Bronchus fibroblast of lung (primary cell): ENCODE measurements around the gene ZNF45. TPM values are rescaled to one million over a fixed set of nuclear protein-coding genes. Genes with fewer than 3 reads are reported as not detected.

ENCODE experiments used
- total RNA-seq: library from RNA; depleted of rRNA; stranded (reverse); fragments of >200 nt; gene quantifications from 2 replicates; pipeline ENCODE4 v1.2.3, GENCODE V29; 2015

Gene ZNF45
- 5.6 and 5.9 TPM in 2 replicates for total RNA-seq

DNA sequence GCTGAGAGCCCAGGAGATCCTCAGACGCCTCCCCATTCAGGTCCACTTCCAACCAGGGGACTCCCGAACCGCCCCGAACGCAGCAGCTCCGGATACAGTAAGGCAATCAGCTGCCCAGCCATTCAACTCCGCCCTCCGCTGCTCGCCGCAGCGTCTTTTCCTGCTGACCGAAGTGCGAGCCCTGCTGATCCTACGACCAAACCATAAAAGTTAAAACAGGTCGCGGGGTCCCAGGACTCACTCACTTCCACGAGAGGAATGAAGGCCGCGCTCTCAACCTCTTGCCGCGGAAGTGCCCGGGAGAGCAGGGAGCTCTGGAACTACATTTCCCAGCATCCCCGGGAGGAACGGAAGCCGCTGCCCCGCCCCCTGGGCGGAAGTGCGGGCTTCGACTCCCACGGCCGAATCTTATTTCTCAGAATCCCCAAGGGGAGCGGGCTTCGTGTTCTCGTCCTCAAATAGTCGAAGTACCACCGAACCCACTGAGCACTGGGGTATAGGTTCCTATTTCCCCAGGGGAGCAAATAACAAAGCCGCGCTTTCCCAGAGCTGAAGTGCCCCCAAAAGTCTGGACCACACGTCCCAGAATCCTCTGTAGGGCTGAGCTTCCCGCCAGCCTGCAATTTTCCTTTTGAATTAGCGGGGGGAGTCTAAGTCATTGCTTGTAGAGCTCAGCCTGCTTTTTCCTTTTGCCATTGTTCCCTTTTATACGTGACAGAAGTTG is at the start of gene ZNF45:
TSS of gene ZNF45 (minus strand) at position 298 of the 724 bp plus-strand sequence. CDS start 13,097 bp downstream, outside the sequence.

DNA sequence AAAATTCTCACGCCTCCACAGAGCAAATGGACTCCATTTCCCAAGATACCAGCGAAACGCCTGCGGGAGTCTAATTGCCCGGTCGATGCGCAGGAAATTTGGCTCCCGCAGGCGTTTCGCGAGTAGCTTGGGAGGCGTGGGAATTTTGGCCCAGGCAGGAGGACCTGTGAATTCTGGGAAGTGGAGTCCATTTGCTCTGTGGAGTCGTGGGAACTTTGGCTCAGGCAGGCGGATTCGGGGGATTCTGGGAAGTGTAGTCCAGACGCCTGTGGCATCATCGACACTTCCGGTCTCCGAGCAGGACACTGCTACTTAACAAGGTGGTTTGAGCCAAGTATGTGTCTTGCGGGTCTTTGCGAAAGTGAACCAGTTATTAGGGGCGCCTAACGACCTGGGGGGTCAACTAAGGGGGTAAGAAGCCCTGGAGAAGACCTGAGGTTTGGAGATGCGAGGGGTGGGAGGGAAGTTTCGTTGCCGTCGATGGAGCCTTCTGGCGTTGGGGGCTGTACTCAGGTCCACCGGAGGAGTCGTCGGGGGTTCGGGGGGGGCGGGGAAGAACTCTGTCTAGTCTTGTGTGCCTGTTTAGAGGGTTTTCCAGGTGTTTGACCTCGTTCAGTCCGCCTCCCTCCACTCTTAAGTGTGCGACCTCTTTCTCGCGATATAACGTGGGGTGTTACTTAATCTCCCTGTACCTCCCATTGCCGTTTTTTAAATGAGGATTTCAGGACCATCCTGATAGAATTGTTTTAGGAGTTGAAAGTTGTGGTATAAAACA is 49.0 kb upstream of the ZNF45 start, which contains the start of gene ZNF155:
TSS of gene ZNF155 (plus strand) at position 277 of the 775 bp plus-strand sequence. CDS start 4,356 bp downstream, outside the sequence.

DNA sequence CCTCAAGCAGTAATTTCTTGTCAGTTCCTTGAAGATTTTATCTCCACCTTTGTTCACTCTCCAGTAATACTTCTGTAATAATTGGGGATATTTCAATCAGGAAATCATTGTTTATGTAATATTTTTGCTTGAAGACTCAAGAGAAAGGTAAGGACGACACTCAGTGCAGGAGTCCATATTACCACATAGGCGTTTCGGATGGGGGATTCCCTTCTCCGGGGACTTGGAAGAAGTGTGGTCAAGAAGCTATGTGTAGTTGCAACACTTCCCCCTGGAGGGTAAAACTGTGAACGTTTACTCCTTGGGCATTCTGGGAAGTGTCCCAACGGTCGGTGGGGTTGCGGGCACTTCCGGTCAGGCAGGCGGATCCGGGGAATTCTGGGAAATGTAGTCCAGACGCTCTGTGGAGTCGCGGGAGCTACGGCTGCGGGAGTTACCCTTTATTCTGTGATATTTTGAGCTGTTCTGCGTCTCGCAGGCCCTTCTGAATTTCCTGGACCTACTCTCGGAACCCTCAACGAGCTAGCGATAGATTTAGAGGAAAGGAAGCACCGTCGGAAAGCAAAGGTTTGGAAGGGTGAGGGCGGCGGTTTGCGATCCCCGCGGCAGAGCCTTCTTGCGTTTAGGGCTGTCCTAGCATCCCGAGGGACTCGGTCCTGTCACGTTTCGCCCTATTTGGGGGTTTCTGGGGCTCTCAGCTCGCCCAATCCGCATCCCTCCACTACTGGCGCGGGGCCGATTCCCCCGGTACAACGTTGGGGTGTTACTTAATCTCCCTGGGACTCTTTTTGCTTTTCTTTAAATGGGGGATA is 16.0 kb upstream of the ZNF45 start, which contains the start of gene ZNF221:
TSS of gene ZNF221 (plus strand) at position 395 of the 812 bp plus-strand sequence. CDS start 11,499 bp downstream, outside the sequence.

DNA sequence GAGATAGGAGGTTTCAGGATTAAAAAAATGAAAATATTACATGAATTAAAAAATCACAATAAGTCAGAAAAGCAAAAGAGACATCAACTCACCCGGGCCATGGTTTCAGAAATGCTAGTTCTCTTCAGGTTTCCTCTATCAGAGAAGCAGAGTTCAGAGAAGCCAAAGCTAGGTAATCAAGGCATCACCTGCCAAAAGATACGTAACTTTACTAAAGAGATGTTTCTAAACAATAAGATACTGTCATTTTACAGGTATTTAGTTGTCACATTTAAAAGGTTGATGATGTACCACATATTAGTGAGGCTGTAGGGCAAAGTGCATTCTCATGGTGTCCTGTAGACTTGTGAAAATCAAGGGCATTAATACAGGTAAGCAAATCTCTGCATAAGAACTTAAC is 51.2 kb downstream of the ZNF45 start, which contains the start of gene ZNF404:
TSS of gene ZNF404 (minus strand) at position 101 of the 400 bp plus-strand sequence.

Other genes starting within 250 kb of the ZNF45 start
- gene IRGC, start 219.2 kb downstream of the ZNF45 start, total RNA-seq = not detected in 2 replicates
- 14.9 and 22.9 TPM in 2 replicates for gene SMG9, start 180.3 kb downstream of the ZNF45 start, total RNA-seq
- 0.17 and 0.74 TPM in 2 replicates for gene KCNN4, start 154.3 kb downstream of the ZNF45 start, total RNA-seq
- gene LYPD5, start 132.8 kb downstream of the ZNF45 start, total RNA-seq = 0.89 TPM in 1 of 2 replicates, not detected in the other
- gene ZNF283, start 108.0 kb downstream of the ZNF45 start, total RNA-seq = 1.8 and 3.5 TPM in 2 replicates
- 1.0 TPM in 2 replicates for gene ZNF404, start 51.3 kb downstream of the ZNF45 start, total RNA-seq
- 1.9 and 3.0 TPM in 2 replicates for gene ZNF221, start 15.9 kb upstream of the ZNF45 start, total RNA-seq
- gene ZNF155, start 48.9 kb upstream of the ZNF45 start, total RNA-seq = 2.9 and 4.8 TPM in 2 replicates
- gene ZNF230, start 67.7 kb upstream of the ZNF45 start, total RNA-seq = 1.2 and 2.2 TPM in 2 replicates
- gene ZNF222, start 90.1 kb upstream of the ZNF45 start, total RNA-seq = 1.8 and 4.9 TPM in 2 replicates
- 2.4 and 3.5 TPM in 2 replicates for gene ZNF223, start 116.8 kb upstream of the ZNF45 start, total RNA-seq
- gene ZNF284, start 136.9 kb upstream of the ZNF45 start, total RNA-seq = 0.74 and 1.0 TPM in 2 replicates
- 3.4 and 8.2 TPM in 2 replicates for gene ZNF224, start 159.1 kb upstream of the ZNF45 start, total RNA-seq
- gene ZNF225, start 178.1 kb upstream of the ZNF45 start, total RNA-seq = 1.5 and 2.4 TPM in 2 replicates
- gene ZNF234, start 206.3 kb upstream of the ZNF45 start, total RNA-seq = 2.4 and 3.1 TPM in 2 replicates
- gene ZNF226, start 229.8 kb upstream of the ZNF45 start, total RNA-seq = 8.0 and 10.8 TPM in 2 replicates